Activated T-cell treated with anti-CD3 and anti-CD28 coated beads for 24 hours (primary cell): ENCODE measurements around the gene SDCBP2.

Experiments
- DNase-seq: peaks from one replicate; pipeline ENCODE4 v3.0.0-alpha.2; 2020; ENCODE audit warnings: low read depth

The SDCBP2 gene

DNA sequence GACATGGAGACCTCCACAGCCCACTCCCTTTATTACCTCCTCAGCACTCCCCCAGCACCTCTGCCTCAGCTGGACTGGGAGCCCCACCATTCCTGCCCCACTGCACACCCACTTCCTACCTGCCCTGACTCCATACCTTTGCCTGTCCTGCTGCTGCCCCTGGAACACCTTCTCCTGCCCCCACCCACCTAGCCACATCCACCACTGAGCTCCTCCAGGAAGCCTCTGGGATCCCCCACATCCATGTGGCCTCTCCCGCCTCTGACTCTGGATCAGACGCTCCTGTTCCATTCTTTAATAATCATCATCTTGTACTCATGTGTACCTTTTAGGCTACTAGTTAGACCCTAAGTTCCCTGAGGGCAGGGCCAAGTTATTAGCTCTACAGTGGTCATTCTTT, 2.2 kb upstream of the SDCBP2 start:
- DNase-seq = no peak

DNA sequence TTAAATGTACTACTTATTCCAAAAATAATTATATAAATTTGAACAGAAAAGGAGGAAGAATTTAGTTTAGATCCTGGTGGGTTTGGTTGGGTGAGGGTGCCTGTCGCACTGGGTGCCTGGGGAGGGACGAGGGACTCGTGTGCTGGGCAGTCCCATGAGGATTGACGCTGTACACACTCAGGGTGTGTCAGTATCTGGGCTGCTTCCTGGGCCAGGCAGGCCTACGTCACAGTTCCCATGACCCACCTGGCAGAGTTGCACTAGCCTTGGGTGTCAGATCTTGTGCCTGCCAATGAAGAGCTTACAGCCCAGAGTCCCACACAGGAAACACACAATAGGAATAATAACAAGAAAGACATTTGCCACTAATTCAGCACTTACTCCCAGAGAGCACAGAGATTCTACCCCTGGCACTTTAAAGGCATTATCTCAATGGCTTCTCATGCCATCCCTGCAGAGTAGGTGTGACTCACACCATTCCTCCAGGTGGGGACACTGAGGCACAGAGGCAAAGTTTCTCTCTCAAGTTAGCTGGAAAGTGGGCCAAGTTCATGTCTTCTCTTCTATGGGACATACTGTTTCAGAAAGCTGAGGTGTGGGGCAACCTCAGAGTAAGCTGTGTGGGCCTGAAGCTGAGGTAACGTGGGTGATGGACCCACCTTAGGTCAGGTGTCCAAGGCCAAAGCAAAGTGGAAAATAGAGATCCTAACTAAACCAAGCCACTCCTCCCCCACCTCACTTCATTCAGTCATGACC, 1.3 kb upstream of the SDCBP2 start:
- DNase-seq = no peak

DNA sequence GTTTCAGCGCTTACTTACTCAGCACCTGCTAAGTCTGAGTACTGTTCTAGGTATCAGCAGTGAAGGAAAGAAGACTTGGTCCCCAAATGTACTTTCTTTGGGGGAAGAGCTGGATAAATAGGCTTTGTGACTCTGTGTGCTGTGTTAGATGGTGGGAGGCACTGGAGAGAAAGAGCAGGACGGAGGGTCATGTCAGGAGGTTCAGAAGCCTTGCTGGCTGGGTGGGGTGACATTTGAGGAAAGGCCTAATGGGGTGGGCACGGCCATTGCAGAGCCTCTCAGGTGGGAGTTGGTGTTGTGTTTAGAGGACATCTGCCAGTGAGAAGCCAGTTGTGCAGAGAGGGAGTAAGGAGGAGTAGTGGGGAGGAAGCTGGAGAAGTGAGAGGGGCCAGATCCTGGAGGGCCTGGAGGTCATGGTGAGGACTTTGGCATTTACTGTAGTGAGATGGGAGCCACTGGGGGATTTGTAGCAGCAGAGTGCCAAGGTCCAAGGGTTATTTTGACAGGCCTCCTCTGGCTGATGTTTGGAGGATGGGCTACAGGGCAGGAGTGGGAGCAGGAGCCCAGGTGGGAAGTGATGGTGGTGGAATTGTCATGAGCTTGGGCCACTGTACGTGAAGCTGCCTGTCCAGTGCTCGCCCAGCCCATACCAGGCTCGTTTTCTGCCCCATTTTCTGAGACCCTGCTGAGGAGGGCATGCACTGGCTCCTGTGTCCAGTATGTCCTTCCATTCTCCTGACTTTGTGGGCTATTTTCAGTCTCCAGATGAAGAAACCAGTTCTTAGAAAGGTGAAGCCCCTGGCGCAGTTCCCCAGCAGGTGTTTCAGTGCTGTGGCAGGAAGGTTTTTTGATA, 886 bp downstream of the SDCBP2 start:
- no peak for DNase-seq

DNA sequence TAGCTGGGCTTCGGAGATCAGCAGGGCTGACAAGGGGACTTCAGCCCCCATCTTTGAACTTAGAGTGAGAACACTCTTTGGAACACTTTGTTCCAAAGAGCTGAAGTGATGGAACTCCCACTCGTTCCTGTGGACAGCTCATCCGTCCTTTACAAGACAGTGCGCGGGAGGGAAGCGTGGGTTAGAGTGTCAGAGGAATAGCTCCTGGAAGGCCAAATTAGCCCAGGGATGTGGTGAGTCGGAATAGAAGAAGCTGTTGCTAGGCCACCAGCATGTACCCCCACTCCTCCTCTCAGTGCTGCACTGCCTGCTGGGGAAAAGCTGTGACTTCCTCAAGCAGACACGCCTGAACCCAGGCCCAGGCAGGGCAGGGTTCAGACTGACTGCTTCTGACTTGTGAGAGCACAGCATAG, 1.7 kb downstream of the SDCBP2 start:
- no peak for DNase-seq

DNA sequence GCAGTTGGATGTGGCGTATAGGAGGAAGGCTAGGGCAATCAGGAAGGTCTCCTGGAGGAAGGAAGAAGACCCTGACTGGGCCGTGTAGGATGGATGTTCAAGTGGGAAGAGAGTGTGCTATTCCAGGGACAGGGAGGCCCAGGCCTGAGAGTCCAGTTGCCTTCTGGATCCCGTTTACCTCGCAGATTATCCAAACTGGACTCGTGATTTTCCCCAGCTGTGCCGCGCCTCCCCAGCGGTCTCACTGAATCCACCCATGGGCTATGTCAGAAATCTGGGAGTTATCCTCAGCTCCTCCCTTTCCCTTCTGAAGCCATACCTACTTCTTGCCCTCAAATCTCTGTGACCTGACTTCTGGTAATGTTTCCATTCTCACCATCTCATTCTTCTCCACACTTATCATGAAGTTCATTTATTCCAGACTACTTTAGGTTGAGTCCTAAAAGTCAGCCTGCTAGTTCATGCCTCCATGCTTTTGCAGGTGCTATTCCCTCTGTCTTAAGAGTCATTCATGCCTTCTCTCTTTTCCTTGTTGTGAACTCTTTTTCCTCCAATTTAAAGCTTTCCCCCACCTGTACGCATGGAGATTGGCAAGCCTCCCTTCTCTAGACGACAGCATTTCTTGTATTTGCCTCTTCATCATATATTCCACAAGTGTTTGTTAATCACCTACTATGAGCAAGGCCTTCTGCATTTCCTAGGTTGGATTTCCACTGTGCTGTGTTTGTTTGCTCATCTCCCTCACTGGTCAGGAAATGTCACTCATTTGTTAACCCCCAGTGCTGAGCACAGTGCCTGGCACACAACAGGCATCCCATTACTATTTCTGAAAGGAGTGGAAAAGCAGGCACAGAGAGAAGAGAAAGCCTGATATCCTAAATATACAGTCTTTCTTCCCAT, 2.7 kb downstream of the SDCBP2 start:
- no peak for DNase-seq

DNA sequence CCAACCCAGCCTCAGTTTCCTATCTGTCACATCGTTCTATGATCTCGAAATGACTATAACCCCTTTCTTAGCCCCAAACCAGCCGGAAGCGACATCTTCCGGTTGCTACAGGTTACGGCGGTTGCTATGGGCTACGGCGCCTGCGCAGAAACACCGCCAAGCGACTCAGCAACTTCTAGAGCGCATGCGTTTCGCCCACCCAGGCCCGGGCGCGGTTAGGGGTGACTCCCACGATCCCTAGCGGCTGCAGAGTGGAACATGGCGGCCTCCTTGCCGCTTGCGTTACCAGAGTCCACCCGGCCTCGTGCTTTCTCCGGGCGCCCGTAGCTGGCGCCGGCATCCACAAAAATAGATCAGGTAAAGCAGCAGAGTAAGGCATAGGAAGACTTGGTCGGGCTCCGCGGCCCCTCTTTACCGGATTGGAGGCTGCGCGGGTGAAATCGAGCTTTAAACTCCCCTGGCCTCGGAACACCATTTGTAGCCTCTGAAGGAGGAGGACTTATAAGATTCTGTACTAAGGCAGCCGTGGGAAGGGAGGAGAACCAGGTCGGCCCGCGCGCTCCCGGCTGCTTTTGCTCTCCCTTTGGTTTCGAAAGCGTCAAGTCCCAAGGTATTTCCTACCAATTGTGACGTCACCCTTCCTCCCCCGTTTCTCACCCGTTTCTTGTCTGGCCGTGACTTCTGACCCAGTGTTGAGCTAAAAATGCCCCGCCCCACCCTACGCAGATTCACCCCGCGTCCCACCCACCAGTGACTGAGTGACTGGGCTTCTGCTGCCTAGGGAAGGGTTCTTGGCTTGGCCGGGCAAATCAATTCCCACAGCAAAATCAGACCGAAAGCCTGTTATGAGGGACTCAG, 3.5 kb downstream of the SDCBP2 start:
- DNase-seq = peak; percentile 98

DNA sequence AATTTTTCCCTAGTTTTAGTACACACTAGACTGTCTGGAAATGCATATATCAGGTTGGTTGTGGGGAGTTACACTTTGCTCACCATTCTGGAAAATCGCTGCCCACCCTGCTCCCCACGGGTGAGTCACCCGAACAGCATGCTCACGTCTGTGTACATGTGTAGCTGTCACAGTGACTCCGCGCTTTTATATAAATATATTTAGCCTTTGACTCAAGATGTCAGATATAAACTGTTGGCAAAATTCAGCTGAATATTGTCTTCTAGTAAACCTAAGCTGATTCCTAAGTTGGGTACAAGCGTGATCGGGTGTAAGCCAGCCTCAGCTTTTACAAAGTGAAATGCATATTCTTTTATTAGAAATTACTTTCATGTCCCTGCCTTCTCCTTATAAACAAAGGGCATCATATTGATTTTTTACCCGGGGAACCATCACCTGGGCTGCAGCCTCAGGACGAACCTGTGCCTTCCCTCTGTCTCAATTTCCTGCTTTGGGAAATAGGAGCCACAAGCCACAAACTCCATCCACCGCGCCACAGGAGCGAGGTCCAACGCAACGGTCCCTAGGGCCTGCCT, 4.3 kb downstream of the SDCBP2 start:
- no peak for DNase-seq

DNA sequence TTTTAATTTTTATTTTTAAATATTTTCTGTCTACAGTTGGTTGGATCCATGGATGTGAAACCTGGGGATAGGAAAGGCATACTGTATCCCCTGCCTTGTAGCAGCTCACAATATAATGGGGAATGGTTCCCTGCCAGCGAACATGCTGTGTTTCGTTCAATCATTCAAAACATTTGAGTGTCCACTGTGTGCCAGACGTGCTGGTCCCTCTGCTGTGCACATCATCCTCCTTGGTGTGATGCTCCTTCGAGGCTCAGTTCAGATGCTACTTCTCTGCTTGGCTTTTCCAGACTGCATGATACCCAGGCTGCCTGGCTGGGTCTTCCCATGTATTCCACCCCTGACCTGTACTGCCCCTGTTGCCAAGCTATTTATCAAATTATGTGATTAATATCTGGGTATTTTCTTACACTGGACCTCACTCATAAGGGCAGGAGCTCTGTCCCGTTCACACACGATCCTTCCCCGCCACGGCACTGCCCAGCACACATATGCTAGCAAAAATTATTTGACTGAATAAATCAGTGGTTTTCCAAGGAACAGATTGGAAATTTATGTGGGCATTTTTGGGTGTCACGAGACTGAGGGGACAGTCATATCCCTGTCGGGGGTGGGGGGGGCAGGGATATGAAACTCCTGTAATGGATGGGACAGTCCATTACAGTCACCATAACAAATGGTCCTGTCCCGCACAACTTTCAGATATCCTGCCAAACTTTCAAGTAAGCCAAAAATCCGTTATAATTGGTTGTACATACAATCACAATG, 4.9 kb downstream of the SDCBP2 start:
- no peak for DNase-seq

DNA sequence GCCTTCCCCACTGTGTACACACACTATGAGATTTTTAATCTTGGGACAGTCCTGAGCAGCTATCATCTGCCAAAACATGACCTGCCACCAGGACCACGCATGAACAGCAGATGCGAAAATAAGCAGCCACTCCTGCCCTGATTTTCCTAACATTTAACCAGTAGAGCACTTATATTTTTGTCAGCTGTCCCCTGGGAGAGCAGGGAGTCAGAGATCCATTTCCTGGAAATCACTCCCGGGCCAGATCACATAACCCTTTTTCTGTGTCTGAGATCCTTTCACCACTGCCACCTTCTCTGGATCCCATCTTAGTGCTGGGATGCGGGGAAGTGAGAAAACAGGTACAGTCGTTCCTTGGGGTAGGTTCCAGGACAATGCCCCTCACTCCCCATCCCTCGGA, 5.7 kb downstream of the SDCBP2 start:
- DNase-seq = no peak

DNA sequence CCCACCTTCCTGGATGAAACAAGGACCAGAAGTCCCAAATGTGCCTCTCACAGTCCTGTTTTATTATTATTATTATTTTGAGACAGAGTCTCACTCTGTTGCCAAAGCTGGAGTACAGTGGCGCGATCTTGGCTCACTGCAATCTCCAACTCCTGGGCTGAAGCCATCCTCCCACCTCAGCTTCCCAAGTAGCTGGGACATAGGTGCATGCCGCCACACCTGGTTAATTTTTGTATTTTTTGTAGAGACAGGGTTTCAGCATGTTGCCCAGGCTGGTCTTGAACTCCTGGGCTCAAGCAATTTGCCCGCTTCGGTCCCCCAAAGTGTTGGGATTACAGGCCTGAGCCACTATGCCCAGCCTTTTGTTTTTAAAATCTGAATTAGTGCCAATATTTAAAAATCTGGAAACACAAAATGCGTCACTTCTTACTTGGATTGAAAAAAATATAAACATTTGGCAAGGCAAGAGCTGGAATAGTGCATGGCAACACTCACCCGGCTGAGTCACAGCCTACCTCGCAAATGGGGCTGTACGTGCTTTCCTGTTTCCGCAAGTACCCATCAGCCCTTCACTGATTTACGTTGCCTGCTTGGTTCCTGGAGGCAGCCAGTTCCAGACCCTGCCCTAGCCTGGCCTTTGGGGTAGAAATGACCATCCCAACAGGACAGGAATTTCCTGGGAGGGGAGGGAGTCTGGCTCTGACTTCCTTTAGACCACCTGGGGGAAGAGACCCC, 6.3 kb downstream of the SDCBP2 start:
- DNase-seq = no peak

DNA sequence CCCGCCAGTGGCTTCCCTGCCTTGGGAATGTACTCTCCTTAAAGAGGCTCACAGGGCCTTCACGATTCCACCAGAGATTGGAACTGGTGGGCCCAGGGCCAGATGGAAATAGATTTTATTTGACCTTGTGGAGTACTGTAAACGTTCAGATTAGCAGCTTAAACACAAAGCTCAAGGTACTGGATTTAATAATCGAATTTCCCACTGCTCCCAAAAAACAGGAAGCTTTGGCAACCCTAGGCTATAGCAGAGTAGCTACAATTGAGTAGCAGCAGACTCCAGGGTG, 7.3 kb downstream of the SDCBP2 start:
- DNase-seq = no peak

DNA sequence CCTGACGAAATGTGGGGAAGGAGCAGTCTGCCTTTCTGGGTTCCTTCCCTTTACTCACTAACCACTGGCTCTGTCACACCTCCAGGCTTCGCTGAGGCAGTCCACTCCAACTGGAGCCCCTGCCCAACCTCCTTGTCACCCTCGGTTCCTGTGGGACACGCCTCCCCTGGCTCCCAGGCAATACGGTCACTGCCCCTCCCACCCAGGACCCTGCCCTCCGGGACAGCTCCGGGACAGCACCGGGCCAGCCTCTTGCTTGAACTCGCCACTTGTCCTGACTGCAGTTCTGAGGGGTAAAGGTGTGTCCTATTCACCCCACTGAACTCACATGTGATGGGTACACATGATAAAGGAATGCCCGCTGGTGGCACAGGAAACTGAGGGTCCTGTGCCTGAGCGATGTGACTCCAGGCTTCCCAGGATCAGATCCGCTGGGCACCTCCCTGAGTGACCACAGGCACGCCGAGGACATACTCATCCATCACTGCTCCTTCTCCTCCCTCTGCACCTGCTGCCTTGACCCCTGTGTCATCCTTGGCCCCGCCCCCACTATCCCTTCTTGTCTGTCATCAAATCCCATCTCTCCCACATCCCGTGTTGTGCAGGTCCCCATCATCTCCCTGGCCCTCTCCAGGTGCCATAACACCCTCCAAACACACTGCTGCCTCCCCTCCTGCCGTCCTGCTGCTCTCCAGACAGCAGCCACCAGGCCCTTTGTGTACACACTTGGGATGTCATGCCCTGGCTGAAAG, 7.9 kb downstream of the SDCBP2 start:
- no peak for DNase-seq

DNA sequence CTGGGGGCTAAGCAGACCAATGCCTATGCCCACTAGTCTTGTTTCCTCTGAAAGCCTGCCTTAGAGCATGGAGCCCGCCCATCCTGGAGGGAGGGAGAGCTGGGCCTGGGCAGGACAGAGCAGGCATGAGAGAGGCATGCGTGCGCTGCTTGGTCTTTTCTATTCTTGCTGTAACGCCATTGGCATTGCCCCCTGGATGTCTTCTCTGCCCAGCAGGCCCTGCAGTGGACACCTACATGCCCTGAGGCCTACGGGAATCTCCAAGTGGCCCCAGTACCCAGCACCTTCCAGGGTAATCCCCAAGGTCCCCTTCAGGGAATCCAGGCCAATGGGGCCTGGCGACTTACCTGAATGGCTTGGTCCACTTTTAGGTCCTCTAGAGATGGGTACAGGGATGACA, 8.9 kb downstream of the SDCBP2 start:
- DNase-seq = no peak

DNA sequence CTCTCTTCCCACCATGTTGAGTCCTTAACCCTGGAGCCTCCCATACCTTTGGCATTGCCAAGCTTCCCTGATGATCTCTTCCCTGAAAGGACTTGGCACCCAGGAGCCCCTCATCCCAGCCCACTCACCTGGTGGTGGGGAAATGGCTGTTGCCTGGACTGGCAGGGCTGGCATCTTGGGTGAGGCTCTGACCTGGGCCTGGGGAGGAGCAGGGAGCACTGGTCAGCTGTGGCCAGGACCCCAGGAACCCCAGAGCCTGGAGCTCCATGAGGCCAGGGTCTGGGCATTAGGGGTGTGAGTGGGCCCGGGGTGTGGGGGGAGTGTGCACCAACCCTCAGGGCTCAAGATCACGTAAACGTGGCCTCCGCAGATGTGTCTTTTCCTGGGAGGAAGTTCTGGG, 9.5 kb downstream of the SDCBP2 start:
- no peak for DNase-seq

DNA sequence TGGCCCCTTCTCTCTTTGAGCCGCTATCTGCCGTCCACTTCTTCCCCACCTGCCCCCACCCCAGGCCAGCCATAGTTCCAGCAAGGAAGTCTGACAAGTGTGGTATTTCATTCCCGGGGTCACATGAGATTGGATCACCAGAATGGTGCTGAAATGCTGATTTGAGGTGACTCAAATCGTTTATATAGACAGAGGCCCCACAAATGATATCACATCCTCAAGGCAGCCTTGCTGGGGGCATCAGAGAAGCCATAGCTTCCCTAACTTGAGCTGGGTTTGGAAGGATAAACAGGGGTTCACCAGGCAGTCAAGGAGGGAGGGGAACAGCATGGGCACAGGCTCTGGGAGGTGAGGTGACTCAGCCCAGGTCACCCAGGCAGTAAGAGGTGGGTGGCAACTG, 9.9 kb downstream of the SDCBP2 start:
- DNase-seq = no peak

DNA sequence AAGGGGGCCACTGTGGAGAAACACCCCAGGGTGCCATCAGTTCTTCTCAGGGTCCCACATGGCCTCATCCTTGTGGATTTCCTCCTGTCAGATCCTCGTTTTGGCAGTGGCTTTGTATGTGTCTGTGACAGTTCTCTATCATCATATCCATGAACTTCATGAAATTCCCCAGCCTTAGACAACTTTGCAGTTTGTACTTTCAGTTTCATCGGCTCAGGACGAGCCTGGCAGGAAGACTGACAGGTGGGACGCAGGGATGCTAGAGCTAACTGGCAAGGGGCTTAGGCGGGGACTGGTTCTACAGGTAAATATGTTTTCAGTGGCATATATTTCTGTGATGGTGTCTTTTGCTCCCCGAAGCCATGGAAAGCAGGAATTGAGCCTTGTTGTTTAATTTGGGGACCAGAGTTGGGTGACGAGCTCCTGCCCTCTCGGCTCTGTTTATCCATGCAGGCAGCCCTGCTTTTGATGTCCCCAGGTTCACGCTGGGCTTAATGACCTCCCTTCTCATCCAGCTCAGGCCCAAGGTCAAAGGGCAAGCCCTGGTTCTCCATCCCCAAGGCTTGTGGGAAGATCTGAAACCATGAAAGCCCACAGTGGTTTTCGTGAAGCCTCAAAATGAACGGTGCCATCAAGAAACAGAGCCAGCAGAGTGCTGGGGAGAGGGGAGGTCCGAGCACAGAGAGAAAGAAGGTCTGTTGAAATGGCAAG, 11.2 kb downstream of the SDCBP2 start:
- DNase-seq = no peak

DNA sequence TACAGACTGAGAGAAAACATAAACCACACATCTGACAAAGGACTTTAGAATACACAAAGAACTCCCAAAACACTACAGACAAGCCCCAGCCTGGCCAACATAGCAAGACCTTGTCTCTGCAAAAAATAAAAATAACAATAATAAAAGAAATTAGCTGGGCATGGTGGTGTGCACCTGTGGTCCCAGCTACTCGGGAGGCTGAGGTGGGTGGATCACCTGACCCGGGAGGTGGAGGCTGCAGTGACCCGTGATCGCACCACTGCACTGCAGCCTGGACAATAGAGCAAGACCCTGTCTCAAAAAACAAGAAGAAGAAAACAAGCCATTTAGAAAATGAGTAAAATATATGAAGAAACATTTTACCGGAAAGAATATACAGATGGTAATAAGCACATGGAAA, 13.1 kb downstream of the SDCBP2 start:
- no peak for DNase-seq

DNA sequence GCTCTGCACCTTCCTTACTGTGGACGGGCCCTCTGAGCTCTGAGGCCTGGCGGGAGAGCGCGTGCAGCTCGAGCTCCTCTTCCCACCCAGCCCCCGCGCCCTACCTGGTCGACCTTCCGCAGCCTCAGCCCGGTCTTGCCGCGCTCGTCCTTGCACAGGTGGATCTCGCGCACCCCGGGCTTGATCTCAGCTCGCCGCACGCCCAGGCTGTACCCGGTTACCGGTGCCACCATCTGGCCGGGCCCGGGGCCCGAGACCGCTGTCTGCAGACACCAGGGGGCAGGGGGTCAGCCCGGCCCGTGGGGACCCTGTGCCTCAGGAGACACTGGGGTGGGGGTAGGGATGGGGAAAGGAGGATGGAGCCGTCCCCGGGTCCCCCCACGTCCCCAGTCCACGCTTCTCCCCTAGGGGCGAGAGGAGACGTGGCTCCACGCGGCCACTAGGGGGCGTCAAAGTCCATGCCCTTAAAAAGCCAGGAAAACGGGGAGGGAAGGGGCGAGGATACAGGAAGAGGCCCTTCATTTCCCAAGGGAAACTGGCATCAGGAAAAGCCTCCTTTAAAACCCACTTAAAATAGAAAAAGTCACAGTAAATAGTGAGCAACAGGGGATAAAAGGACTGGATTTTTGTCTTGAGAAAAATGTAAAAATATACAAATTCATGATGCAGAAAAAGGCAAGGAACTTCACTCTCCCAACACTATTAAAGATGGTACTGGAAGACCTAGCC, 15.5 kb downstream of the SDCBP2 start:
- DNase-seq = peak; percentile 45
